H9 (cell line): ENCODE data around the gene CORO1C. TPM values are rescaled to one million over a fixed set of nuclear protein-coding genes. Genes with fewer than 3 reads are reported as not detected.

ENCODE experiments used
- DNase-seq: peaks from one replicate; pipeline ENCODE4 v3.0.0-alpha.2; 2017
- H2AFZ ChIP-seq: one replicate; pipeline ENCODE4 v1.6.1; 2013; ENCODE audit warnings: mild to moderate bottlenecking, low read length, control low read depth, moderate library complexity
- H2AK5ac ChIP-seq: 2 replicates; pipeline ENCODE4 v1.6.1; 2013; ENCODE audit warnings: low read length, control low read depth, mixed read lengths; ENCODE audit not compliant: insufficient read length
- H2BK120ac ChIP-seq: one replicate; pipeline ENCODE4 v1.6.1; 2013; ENCODE audit warnings: low read depth, mild to moderate bottlenecking, low read length, control low read depth, inconsistent platforms; ENCODE audit not compliant: poor library complexity, severe bottlenecking
- H2BK12ac ChIP-seq: 2 replicates; pipeline ENCODE4 v1.6.1; 2013; ENCODE audit warnings: low read length, control low read depth, mixed read lengths, low read depth; ENCODE audit not compliant: insufficient read length
- H2BK15ac ChIP-seq: 2 replicates; pipeline ENCODE4 v1.6.1; 2013; ENCODE audit warnings: low read depth, low read length, control low read depth
- H2BK20ac ChIP-seq: one replicate; pipeline ENCODE4 v1.6.1; 2013; ENCODE audit warnings: low read depth, mild to moderate bottlenecking, low read length, control low read depth, inconsistent platforms; ENCODE audit not compliant: poor library complexity, severe bottlenecking
- H2BK5ac ChIP-seq: 2 replicates; pipeline ENCODE4 v1.6.1; 2013; ENCODE audit warnings: low read length, control low read depth, mixed read lengths; ENCODE audit not compliant: insufficient read length
- H3K14ac ChIP-seq: 2 replicates; pipeline ENCODE4 v1.6.1; 2013; ENCODE audit warnings: low read length, control low read depth; ENCODE audit not compliant: insufficient read depth
- H3K18ac ChIP-seq: 2 replicates; pipeline ENCODE4 v1.6.1; 2013; ENCODE audit warnings: low read depth, mild to moderate bottlenecking, mixed read lengths, low read length, control low read depth; ENCODE audit not compliant: insufficient read length
- H3K23ac ChIP-seq: 2 replicates; pipeline ENCODE4 v1.6.1; 2013; ENCODE audit warnings: low read length, control low read depth, mixed read lengths, low read depth; ENCODE audit not compliant: insufficient read length
- H3K23me2 ChIP-seq: 2 replicates; pipeline ENCODE4 v1.6.1; 2013; ENCODE audit warnings: low read depth, mild to moderate bottlenecking, mixed read lengths, low read length, control low read depth; ENCODE audit not compliant: insufficient read length, poor library complexity, severe bottlenecking
- H3K27ac ChIP-seq: 2 replicates; pipeline ENCODE4 v1.5.1; 2013; ENCODE audit warnings: low read length, control low read depth, mixed read lengths, low read depth; ENCODE audit not compliant: insufficient read length
- H3K27me3 ChIP-seq: 2 replicates; pipeline ENCODE4 v1.6.1; 2013; ENCODE audit warnings: low read length, control low read depth, inconsistent platforms; ENCODE audit not compliant: insufficient read depth
- H3K4ac ChIP-seq: 2 replicates; pipeline ENCODE4 v1.6.1; 2013; ENCODE audit warnings: low read depth, mild to moderate bottlenecking, control low read depth, inconsistent platforms, low read length, moderate library complexity
- H3K4me1 ChIP-seq: 2 replicates; pipeline ENCODE4 v1.6.1; 2013; ENCODE audit warnings: low read length, control low read depth, inconsistent platforms; ENCODE audit not compliant: insufficient read depth
- H3K4me2 ChIP-seq: 2 replicates; pipeline ENCODE4 v1.6.1; 2013; ENCODE audit warnings: low read length, control low read depth, mixed read lengths; ENCODE audit not compliant: insufficient read length, insufficient read depth
- H3K56ac ChIP-seq: 2 replicates; pipeline ENCODE4 v1.6.1; 2013; ENCODE audit warnings: low read depth, mild to moderate bottlenecking, mixed read lengths, low read length, control low read depth; ENCODE audit not compliant: insufficient read length
- H3K79me1 ChIP-seq: 2 replicates; pipeline ENCODE4 v1.6.1; 2013; ENCODE audit warnings: low read depth, mild to moderate bottlenecking, moderate library complexity, low read length, control low read depth, inconsistent platforms; ENCODE audit not compliant: insufficient read depth, poor library complexity, severe bottlenecking
- H3K79me2 ChIP-seq: 2 replicates; pipeline ENCODE4 v1.6.1; 2013; ENCODE audit warnings: low read length, control low read depth, inconsistent platforms; ENCODE audit not compliant: insufficient read depth
- H3K9ac ChIP-seq: 2 replicates; pipeline ENCODE4 v1.6.1; 2013; ENCODE audit warnings: low read length, control low read depth, mixed read lengths; ENCODE audit not compliant: insufficient read length; ENCODE audit errors: extremely low read depth
- H3K9me3 ChIP-seq: one replicate; pipeline ENCODE4 v1.6.1; 2013; ENCODE audit warnings: low read depth, low read length, inconsistent platforms; ENCODE audit not compliant: control insufficient read depth
- H3T11ph ChIP-seq: one replicate; pipeline ENCODE4 v1.6.1; 2013; ENCODE audit warnings: mild to moderate bottlenecking, low read length, control low read depth, inconsistent platforms
- H4K20me1 ChIP-seq: one replicate; pipeline ENCODE4 v1.6.1; 2013; ENCODE audit not compliant: control insufficient read depth, insufficient read length, insufficient read depth
- H4K5ac ChIP-seq: 2 replicates; pipeline ENCODE4 v1.6.1; 2013; ENCODE audit warnings: low read depth, mild to moderate bottlenecking, mixed read lengths, low read length, control low read depth; ENCODE audit not compliant: insufficient read length
- H4K8ac ChIP-seq: replicated peaks from 2 replicates; pipeline ENCODE4 v1.6.1; 2013; ENCODE audit warnings: low read length, control low read depth, mixed read lengths, low read depth; ENCODE audit not compliant: insufficient read length
- H4K91ac ChIP-seq: 2 replicates; pipeline ENCODE4 v1.6.1; 2013; ENCODE audit warnings: low read depth, mild to moderate bottlenecking, moderate library complexity, mixed read lengths, low read length, control low read depth; ENCODE audit not compliant: insufficient read length
- H3K27ac Mint-ChIP-seq, 3 experiments: 2 replicates in 2 of 3; 3 replicates in 1 of 3; pipeline ENCODE4 v1.8.0; 2020 to 2021; ENCODE audit warnings: mixed read lengths in 3 of 3, mild to moderate bottlenecking in 1 of 3, moderate library complexity in 1 of 3
- H3K27me3 Mint-ChIP-seq: 2 replicates; pipeline ENCODE4 v1.8.0; 2021; ENCODE audit warnings: low read depth, mild to moderate bottlenecking, moderate library complexity, mixed read lengths
- H3K36me3 Mint-ChIP-seq, 3 experiments: 2 replicates in 2 of 3; 3 replicates in 1 of 3; pipeline ENCODE4 v1.8.0; 2020 to 2021; ENCODE audit warnings: low read depth in 3 of 3, mixed read lengths in 3 of 3; ENCODE audit not compliant: insufficient read depth in 1 of 3
- H3K4me1 Mint-ChIP-seq, 2 experiments: 2 replicates each; pipeline ENCODE4 v1.8.0; 2020; ENCODE audit warnings: mixed read lengths in 2 of 2
- H3K4me3 Mint-ChIP-seq, 2 experiments: 2 replicates in 1 of 2; 3 replicates in 1 of 2; pipeline ENCODE4 v1.8.0; 2020 to 2021; ENCODE audit warnings: mild to moderate bottlenecking in 2 of 2, mixed read lengths in 2 of 2, moderate library complexity in 1 of 2
- H3K9me3 Mint-ChIP-seq, 2 experiments: 2 replicates in 1 of 2; 3 replicates in 1 of 2; pipeline ENCODE4 v1.8.0; 2020; ENCODE audit warnings: mild to moderate bottlenecking in 2 of 2, mixed read lengths in 2 of 2, moderate library complexity in 1 of 2
- whole genome bisulfite sequencing: extraction: QIAGEN DNeasy Blood & Tissue Kit; methylation state at CpG from one replicate; pipeline ENCODE4 v1.1.7; 2013; ENCODE audit warnings: missing lambda C conversion rate, low lambda C conversion rate, mixed read lengths; ENCODE audit not compliant: insufficient read length; ENCODE audit errors: extremely low coverage; 5-methylcytosine and 5-hydroxymethylcytosine counted together
- total RNA-seq: library from RNA; stranded (reverse); gene quantifications from 2 replicates; pipeline ENCODE4 v1.2.1, GENCODE V29; 2021
- TF ChIP-seq, protein P1 (sequence below): fragments of 200-600 bp; sonication (generic); conservative IDR thresholded peaks from 3 replicates; pipeline ENCODE4 v1.8.0; 2021; ENCODE audit warnings: antibody characterized with exemption, mild to moderate bottlenecking

CORO1C gene
- total RNA-seq, 1 experiment from 2014 or later, result 154 TPM

DNA sequence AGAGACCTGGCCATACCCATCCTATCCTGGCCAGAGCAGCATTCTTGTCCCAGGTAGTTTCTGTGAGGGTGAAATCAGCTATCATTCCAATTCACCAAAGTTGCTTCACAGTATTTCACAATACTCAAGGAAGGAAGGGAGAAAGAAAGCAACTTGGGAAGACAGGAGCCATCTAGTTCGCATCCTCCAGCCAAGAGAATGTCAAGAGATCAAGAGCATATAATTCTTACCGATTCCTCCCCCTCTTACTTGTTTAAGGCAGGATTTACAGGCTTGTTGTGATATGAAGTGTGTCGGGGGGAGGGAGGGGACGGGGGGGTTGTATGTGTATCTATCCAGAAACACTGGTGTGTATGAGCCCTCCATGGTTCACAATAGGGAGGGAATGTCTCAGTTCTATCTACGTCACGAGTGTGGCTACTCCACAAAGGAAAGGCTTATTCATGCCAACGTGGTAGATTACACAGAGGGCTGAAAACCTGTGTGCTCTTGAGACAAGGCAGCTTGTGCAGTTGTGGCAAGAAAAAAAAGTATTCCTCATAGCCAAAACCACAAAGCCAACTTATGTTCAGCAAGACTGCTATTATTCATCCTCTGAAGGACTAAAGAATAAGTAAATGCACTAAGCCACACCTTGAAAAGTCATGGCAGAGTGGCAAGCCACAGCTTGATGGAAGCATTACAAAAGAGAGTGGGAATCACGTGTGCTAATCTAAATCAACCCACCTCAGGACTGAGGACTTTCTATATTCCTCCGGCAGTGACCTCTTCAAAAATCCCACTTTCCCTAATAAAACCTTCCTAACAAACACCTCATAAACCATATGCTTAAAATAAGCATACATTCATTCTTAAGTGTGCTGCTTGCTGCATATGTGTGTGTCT lies 35.0 kb downstream of the CORO1C start:
- H2BK20ac ChIP-seq, result no peak overlapping the region

More for the DNA sequence above, 35.0 kb downstream of the CORO1C start:
- Mint-ChIP-seq H3K27ac (peak overlapping the region in 2 of 3 experiments; percentile 23 to 74; a peak in 2 of 7 replicates), H3K36me3 (peaks cover 26 to 53% (median 35%) of the 10 kb centered on the region in 3 experiments), H3K9me3 (no peaks in the 10 kb centered on the region), H3K4me1 (peaks cover 39 to 48% of the 10 kb centered on the region in 2 experiments), H3K4me3 (no peak overlapping the region), H3K27me3 (no peaks in the 10 kb centered on the region)
- no peak overlapping the region for H3K27ac ChIP-seq
- H3K9me3 ChIP-seq, result no peaks in the 10 kb centered on the region
- H2BK12ac ChIP-seq, result no peak overlapping the region
- no peaks in the 10 kb centered on the region for H4K20me1 ChIP-seq
- no peak overlapping the region for H4K91ac ChIP-seq
- no peak overlapping the region for H3K4me2 ChIP-seq
- no peak overlapping the region for H4K5ac ChIP-seq
- no peak overlapping the region for H2BK15ac ChIP-seq
- no peak overlapping the region for H3K14ac ChIP-seq
- 100% methylated on average over 1 of the region's 9 CpGs for WGBS
- no peak overlapping the region for H2BK120ac ChIP-seq
- H3K79me1 ChIP-seq, result no peaks in the 10 kb centered on the region
- peaks cover 4% of the 10 kb centered on the region; the same call in 1 of the 2 replicates for H3K79me2 ChIP-seq
- H3K18ac ChIP-seq, result no peak overlapping the region
- H3K27me3 ChIP-seq, result no peaks in the 10 kb centered on the region
- TF ChIP-seq, protein P1, sequence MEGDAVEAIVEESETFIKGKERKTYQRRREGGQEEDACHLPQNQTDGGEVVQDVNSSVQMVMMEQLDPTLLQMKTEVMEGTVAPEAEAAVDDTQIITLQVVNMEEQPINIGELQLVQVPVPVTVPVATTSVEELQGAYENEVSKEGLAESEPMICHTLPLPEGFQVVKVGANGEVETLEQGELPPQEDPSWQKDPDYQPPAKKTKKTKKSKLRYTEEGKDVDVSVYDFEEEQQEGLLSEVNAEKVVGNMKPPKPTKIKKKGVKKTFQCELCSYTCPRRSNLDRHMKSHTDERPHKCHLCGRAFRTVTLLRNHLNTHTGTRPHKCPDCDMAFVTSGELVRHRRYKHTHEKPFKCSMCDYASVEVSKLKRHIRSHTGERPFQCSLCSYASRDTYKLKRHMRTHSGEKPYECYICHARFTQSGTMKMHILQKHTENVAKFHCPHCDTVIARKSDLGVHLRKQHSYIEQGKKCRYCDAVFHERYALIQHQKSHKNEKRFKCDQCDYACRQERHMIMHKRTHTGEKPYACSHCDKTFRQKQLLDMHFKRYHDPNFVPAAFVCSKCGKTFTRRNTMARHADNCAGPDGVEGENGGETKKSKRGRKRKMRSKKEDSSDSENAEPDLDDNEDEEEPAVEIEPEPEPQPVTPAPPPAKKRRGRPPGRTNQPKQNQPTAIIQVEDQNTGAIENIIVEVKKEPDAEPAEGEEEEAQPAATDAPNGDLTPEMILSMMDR, result no peak
- H3K4ac ChIP-seq, result no peak overlapping the region
- no peak overlapping the region for H3T11ph ChIP-seq
- H3K4me1 ChIP-seq, result peaks cover 5% of the 10 kb centered on the region; the same call in 1 of the 2 replicates
- no peak overlapping the region for H2AFZ ChIP-seq
- DNase-seq, result no peak
- no peak overlapping the region for H3K9ac ChIP-seq
- no peak overlapping the region for H2BK5ac ChIP-seq
- no peak overlapping the region for H3K56ac ChIP-seq
- no peak overlapping the region for H4K8ac ChIP-seq
- H3K23me2 ChIP-seq, result no peaks in the 10 kb centered on the region
- no peak overlapping the region for H3K23ac ChIP-seq
- H2AK5ac ChIP-seq, result no peak overlapping the region
